GM12865 (cell line): ENCODE data around the gene RPL5.
A peak's percentile ranks its signal among the peaks of the same experiment; 100 is the strongest.

Experiments used
- DNase-seq: peaks from one replicate; pipeline ENCODE4 v3.0.0; 2010; ENCODE audit warnings: low read depth
- H3K4me3 ChIP-seq: 2 replicates; pipeline ENCODE4 v1.5.1; 2011; ENCODE audit warnings: mild to moderate bottlenecking, low read depth, low read length, control low read depth
- TF ChIP-seq, protein P1 (sequence below): IDR thresholded peaks from 2 replicates; pipeline ENCODE4 v1.5.1; 2011; ENCODE audit warnings: low read length, control low read depth, low read depth, inconsistent platforms; ENCODE audit not compliant: insufficient read depth; ENCODE audit errors: missing control alignments

Gene RPL5

DNA sequence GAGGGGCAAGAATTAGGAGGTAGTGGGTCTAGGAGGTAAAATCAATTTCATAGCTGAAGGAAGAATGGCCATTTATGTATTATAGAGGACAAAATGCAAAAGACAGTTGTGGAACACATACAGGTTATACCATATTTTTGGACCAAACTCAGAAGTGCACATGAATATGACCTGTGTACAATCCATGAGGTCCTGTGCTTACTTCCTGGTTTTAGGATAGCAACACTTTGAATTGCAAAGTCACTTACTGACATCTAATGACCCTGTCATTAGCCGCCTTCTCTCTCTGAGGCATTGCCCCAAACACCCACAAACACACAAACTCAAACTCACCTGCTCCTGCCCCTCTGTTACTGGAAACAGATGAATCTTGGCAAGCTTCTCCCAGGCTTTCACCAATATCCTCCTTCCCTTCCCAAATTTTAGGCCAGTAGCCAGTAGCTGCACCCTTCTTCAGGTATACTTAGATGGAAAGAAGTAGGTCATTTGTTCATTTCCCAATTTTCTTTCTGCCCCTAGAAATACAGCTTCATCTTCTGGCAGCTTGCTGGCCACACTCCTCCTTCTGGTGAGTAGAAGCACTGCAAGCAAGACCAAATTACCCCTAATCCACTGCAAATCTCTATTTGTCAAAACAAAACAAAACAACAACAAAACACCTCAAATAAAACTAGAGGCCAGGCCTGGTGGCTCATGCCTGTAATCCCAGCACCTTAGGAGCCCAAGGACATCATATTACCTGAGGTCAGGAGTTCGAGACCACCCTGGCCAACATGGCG is 13.7 kb upstream of the RPL5 start:
- DNase-seq = peak; percentile 72
- H3K4me3 ChIP-seq = no peak overlapping the region
- TF ChIP-seq, protein P1, sequence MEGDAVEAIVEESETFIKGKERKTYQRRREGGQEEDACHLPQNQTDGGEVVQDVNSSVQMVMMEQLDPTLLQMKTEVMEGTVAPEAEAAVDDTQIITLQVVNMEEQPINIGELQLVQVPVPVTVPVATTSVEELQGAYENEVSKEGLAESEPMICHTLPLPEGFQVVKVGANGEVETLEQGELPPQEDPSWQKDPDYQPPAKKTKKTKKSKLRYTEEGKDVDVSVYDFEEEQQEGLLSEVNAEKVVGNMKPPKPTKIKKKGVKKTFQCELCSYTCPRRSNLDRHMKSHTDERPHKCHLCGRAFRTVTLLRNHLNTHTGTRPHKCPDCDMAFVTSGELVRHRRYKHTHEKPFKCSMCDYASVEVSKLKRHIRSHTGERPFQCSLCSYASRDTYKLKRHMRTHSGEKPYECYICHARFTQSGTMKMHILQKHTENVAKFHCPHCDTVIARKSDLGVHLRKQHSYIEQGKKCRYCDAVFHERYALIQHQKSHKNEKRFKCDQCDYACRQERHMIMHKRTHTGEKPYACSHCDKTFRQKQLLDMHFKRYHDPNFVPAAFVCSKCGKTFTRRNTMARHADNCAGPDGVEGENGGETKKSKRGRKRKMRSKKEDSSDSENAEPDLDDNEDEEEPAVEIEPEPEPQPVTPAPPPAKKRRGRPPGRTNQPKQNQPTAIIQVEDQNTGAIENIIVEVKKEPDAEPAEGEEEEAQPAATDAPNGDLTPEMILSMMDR = peak; percentile 76

DNA sequence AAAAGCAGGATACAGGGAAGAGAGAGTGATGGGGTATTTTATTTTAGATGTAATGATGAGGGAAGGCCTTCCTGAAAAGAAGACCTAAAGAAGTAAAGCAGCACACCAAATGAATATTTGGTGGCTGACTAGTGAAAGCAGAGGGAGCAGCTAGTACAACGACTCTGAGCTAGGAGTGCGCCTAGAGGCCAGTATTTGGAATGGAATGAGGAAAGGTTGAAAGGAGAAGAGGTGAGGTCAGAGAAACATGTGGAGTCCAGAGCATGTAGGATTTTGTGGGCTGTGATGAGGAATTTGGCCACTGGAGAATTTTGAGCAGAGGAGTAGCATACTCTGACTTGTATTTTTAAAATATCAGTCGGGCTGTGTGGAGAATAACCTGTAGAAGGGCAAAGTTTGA is 11.8 kb upstream of the RPL5 start:
- no peak overlapping the region for H3K4me3 ChIP-seq
- TF ChIP-seq, protein P1 = no peak
- no peak for DNase-seq

DNA sequence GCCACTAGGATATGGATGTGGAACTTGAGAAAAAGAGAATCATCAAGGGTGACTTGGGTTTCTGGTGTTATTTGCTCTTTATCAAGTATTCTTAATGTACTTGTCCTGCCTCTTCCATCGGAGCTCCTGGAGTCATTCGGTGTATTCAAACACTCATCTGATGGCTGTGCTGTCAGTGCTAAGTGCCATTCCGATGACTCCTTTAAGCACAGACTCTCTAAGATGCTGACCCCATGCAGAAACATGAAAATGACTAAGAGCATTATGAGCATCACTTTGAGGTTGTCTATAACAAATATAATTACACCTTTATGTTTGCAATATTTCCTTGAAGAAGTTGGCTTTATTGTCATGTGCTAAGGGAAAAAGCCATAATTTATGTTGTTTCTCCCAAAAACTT is 11.3 kb upstream of the RPL5 start:
- DNase-seq = no peak
- TF ChIP-seq, protein P1 = no peak
- no peak overlapping the region for H3K4me3 ChIP-seq

DNA sequence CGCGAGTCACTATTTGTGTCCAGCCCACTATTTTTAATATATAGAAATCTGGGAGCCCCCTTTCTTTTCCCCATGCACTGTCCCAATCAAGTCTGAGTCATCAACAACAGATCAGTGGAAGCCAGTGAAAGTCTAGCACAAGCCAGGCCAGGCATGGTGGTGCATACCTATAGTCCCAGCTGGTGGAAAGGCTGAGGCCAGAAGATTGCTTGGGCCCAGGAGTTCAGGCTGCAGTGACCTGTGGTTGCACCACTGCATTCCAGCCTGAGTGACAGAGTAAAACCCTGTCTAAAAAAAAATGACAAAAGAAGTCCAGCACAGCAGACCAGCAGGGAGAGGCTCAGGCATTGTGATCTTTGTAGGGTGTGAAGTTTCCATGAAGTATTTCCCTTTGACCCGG is 9.0 kb upstream of the RPL5 start:
- DNase-seq = no peak
- H3K4me3 ChIP-seq = no peak overlapping the region
- TF ChIP-seq, protein P1 = no peak

DNA sequence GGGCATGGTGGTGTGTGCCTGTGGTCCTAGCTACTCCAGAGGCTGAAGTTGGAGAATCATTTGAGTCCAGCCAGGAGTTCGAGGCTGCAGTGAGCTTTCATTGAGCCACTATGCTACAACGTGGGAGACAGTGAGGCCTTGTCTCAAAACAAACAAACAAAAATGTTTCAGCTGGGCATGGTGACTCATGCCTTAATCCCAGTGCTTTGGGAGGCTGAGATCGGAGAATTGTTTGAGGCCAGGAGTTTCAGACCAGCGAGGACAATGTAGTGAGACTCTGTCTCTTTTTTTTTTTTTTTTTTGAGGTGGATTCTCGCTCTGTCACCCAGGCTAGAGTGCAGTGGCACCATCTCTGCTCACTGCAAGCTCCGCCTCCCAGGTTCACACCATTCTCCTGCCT is 5.0 kb upstream of the RPL5 start:
- DNase-seq = no peak
- TF ChIP-seq, protein P1 = no peak
- H3K4me3 ChIP-seq = no peak overlapping the region

DNA sequence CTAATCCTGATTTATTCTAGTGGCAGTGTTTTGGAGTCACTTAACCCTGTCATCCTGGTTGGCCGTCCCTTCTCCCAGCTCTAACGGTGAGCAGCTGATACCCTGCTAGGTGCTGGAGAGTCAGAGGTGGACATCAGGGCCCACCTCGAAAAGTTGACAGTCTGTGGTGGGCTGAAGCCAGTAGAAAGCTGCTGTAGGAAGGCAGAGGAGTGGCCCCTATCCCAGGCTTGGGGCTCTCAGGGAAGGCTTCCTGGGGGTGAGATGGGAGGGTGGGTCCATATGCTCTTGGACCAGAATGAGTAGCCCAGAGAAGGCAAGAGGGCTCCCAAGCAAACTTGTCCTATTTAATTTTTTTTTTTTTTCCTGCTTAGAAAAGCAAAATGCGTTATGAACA is 475 bp upstream of the RPL5 start:
- TF ChIP-seq, protein P1 = no peak
- peak overlapping the region; percentile 15 for H3K4me3 ChIP-seq
- no peak for DNase-seq
